ENCODE results near the gene ART3.

The ART3 gene

DNA sequence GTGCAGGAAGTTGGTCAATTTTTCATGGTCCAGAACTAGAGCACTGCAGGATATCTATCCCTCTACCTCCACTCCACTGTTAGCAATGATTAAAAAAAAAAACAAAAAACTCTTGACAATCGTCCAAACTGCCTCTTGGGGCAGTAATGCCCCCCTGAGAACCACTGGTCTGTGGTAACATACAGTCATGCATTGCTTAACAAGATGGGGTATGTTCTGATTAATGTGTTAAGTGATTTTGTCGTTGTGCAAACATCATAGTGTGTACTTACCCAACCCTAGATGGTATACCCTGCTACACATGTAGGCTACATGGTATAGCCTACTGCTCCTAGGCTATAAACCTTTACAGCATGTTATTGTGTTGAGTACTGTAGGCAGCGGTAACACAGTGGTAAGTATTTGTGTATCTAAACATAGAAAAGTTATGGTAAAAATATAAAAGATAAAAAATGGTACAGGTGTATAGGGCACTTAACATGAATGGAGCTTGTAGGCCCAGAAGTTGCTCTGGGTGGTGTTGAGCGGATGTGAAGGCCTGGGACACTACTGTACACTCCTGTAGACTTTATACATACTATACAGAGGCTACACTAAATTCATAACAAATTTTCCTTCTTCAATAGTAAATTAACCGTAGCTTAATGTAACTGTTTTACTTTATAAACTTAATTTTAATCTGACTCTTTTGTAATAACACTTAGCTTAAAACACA lies 34.1 kb downstream of the ART3 start:
- Histone ChIP-seq H3K4me1 (ENCODE audit: control insufficient read depth in 1 of 2, insufficient read depth in 1 of 2, low read depth in 1 of 2, low read length in 1 of 2) (no peaks in the 10 kb centered on the region), H3K9me3 (no peaks in the 10 kb centered on the region), H3K27me3 (no peaks in the 10 kb centered on the region), H3K4me3 (ENCODE audit: low read depth in 1 of 2, low read length in 1 of 2) (no peak overlapping the region), H3K36me3 (peaks cover 9% of the 10 kb centered on the region), H3K27ac (no peak overlapping the region)
- TF ChIP-seq, protein P1, sequence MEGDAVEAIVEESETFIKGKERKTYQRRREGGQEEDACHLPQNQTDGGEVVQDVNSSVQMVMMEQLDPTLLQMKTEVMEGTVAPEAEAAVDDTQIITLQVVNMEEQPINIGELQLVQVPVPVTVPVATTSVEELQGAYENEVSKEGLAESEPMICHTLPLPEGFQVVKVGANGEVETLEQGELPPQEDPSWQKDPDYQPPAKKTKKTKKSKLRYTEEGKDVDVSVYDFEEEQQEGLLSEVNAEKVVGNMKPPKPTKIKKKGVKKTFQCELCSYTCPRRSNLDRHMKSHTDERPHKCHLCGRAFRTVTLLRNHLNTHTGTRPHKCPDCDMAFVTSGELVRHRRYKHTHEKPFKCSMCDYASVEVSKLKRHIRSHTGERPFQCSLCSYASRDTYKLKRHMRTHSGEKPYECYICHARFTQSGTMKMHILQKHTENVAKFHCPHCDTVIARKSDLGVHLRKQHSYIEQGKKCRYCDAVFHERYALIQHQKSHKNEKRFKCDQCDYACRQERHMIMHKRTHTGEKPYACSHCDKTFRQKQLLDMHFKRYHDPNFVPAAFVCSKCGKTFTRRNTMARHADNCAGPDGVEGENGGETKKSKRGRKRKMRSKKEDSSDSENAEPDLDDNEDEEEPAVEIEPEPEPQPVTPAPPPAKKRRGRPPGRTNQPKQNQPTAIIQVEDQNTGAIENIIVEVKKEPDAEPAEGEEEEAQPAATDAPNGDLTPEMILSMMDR (IDR thresholded peaks at IDR 0.05): no peak

DNA sequence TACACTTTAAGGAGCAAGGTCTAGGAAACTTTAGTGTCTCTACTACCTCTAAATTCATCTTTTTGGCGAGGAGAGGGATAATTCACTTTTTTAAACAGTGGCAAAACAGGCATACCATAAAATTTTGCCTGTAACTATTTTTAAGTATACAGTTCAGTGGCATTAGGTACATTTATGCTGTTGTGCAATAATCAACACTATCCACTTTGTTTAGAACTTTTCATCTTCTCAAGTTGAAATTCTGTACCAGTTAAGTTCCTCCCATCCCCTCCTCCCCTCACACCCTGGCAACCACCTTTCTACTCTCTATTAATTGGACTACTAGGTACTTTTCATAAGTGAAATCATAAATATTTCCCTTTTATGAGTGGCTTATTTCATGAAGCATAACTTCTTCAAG lies 42.3 kb downstream of the ART3 start:
- H3K9me3 ChIP-seq: no peaks in the 10 kb centered on the region
- TF ChIP-seq, protein P1 (IDR thresholded peaks at IDR 0.05): no peak
- peaks cover 67% of the 10 kb centered on the region for H3K36me3 ChIP-seq
- H3K27ac ChIP-seq: no peak overlapping the region
- H3K27me3 ChIP-seq: no peaks in the 10 kb centered on the region
- H3K4me3 ChIP-seq (ENCODE audit: low read depth in 1 of 2, low read length in 1 of 2): no peak overlapping the region
- H3K4me1 ChIP-seq (ENCODE audit: control insufficient read depth in 1 of 2, insufficient read depth in 1 of 2, low read depth in 1 of 2, low read length in 1 of 2): no peaks in the 10 kb centered on the region

DNA sequence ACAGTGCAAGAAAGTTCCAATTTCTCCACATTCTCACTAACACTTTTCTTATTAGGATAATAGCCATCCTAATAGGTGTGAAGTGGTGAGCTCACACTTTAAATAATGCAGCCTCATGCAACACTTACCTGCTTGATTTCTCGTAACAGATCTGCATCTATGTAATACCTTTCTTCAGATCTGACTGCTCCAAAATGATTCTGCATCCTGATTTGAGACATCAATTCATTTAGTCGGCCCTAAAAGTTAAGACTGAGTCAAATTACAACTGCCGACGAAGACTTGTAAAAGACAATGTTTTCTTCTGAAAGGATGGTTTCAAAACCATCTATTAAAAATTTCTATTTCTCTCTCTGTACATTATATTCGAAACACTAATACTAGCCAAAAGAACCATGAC lies 43.0 kb downstream of the ART3 start:
- Histone ChIP-seq H3K4me1 (ENCODE audit: control insufficient read depth in 1 of 2, insufficient read depth in 1 of 2, low read depth in 1 of 2, low read length in 1 of 2) (no peaks in the 10 kb centered on the region), H3K4me3 (ENCODE audit: low read depth in 1 of 2, low read length in 1 of 2) (no peak overlapping the region), H3K36me3 (peaks cover 74% of the 10 kb centered on the region), H3K27ac (no peak overlapping the region), H3K9me3 (no peaks in the 10 kb centered on the region), H3K27me3 (no peaks in the 10 kb centered on the region)
- TF ChIP-seq, protein P1 (IDR thresholded peaks at IDR 0.05): no peak

DNA sequence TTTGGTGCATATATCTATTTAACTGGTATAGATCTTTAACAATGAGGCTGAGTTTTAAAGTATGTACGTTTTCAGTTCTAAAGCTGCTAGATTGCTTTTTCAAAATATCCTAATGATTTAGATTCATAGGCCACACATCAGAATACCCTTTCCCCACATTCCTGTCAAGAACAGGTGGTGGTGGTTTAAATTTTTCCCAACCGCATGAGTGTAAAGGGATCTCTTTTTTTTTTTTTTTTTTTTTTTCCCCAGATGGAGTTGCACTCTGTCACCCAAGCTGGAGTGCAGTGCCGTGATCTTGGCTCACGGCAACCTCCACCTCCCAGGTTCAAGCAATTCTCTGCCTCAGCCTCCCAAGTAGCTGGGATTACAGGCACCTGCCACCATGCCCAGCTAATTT lies 45.7 kb downstream of the ART3 start:
- Histone ChIP-seq H3K27ac (no peak overlapping the region), H3K36me3 (peaks cover 63% of the 10 kb centered on the region), H3K9me3 (no peaks in the 10 kb centered on the region), H3K4me1 (ENCODE audit: control insufficient read depth in 1 of 2, insufficient read depth in 1 of 2, low read depth in 1 of 2, low read length in 1 of 2) (no peaks in the 10 kb centered on the region), H3K4me3 (ENCODE audit: low read depth in 1 of 2, low read length in 1 of 2) (no peak overlapping the region), H3K27me3 (no peaks in the 10 kb centered on the region)
- TF ChIP-seq, protein P1 (IDR thresholded peaks at IDR 0.05): no peak

DNA sequence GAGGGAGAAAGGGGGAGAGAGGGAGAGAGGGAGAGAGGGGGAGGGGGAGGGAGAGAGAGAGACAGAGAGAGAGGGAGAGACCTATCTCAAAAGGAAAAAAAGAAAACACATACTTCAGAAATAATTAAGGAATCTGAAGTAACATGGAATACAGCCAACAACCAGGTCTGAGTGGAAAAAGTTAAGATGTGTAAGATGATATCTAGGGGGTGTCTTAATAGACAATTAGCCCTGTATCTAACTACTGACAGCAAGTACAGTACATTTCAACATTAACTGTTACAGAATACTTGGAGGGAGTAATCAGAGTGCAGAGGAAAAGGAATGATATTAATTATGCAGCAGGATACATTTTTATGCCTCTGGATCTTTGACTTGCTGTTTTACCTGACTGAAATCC lies 51.3 kb downstream of the ART3 start:
- H3K36me3 ChIP-seq: peaks cover 41% of the 10 kb centered on the region
- H3K27me3 ChIP-seq: no peaks in the 10 kb centered on the region
- no peak overlapping the region for H3K4me3 ChIP-seq (ENCODE audit: low read depth in 1 of 2, low read length in 1 of 2)
- TF ChIP-seq, protein P1 (IDR thresholded peaks at IDR 0.05): no peak
- no peaks in the 10 kb centered on the region for H3K4me1 ChIP-seq (ENCODE audit: control insufficient read depth in 1 of 2, insufficient read depth in 1 of 2, low read depth in 1 of 2, low read length in 1 of 2)
- H3K9me3 ChIP-seq: no peaks in the 10 kb centered on the region
- no peak overlapping the region for H3K27ac ChIP-seq
